GM18870 (cell line): ENCODE measurements around the gene PCGF3.
A peak's percentile ranks its signal among the peaks of the same experiment; 100 is the strongest.

ENCODE experiments used
- ATAC-seq: cut with Tn5 transposase; IDR thresholded peaks from one replicate; pipeline ENCODE4 v1.9.1; 2021; ENCODE audit warnings: moderate library complexity; ENCODE audit not compliant: unreplicated experiment

PCGF3 gene

GRCh38 chr4:705278-706082 lies at the start of gene PCGF3:
Gene PCGF3, plus strand, starts transcription at chr4:705832. Its CDS starts 27,849 bp downstream, at chr4:733681.
- ATAC-seq, result peak; percentile 74

GRCh38 chr4:656436-657337 lies 48.9 kb upstream of the PCGF3 start:
- ATAC-seq, result no peak

DNA sequence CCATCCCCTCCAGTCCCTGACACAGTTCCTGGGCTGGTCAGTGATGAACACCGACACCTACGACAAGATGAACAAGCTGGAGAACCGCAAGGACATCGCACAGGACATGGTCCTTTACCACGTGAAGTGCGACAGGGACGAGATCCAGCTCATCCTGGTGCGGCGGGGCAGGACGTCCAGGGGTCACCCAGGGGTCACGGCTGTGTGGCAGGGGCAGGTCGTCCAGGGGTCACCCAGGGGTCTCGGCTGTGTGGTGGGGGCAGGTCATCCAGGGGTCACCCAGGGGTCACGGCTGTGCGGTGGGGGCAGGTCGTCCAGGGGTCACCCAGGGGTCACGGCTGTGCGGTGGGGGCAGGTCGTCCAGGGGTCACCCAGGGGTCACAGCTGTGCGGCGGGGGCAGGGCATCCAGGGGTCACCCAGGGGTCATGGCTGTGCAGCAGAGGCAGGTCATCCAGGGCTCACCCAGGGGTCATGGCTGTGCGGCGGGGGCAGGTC lies 48.2 kb upstream of the PCGF3 start:
- no peak for ATAC-seq

- no peak for ATAC-seq
These were observed 47.6 kb upstream of the PCGF3 start for GRCh38 chr4:657834-658667.

DNA sequence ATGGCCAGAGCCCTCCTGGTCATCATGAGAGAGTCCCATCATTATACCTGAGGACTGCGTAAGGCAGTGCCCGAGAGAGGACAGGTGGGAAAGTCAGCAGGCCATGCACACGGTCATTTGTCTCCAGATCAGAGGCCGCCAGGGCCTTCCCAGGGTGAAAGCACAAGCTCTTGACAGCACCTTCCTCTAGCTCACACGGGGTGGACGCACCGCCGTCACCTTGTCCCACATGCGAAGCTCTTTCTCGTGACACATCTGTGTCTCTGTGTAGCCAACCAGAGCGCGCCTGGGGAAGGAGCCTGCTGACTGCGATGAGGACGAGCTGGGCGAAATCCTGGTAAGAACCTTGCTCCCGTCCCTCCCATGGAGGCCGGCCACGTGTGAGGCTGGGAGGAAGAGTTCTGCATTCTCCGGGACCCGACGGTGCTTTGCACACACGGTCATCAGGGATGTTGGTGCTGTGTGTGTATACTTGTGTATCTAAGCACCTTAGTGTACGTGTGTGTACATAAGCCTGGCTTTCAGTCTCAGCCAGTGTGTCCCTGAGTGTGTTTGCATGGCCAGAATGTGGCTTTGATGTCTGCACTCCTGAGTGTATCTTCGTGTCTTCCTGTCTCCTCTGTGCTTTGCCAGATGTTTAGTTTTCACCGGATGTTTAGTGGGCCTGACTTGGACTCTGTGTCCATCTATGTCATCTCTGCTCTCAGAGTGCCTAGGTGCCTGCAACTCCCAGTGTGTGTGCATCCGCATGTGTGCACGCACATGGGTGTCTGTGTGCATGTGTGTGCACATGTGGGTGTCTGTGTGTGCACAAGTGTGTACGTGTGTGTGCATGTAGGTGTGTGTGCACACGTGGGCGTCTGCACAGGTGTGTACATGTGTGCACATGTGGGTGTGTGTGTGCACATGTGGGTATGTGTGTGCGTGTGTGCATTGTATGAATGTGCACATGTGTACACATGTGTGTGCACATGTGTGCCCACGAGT lies 46.7 kb upstream of the PCGF3 start:
- ATAC-seq, result no peak

DNA sequence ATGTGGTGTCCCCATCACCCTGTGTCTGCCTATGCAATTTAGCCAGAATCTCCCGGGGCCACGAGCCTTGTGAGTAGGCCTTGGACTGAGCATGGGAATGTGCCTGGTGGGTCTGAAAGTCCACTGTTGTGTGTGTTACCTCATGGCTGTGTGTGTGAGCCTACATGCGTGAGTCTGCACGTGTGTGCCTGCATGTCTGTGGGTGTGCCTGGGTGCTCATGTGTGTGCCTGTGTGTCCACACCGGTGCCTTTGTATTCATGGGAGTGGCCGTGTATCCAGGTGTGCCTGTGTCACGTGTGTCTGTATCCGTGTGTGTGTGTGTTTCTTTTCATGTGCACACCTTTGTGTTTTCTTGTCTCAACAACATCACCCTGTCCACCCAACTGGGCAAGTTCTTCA lies 45.8 kb upstream of the PCGF3 start:
- no peak for ATAC-seq

- ATAC-seq, result no peak
These were observed 45.2 kb upstream of the PCGF3 start for GRCh38 chr4:660401-660800.

- ATAC-seq, result no peak
These were observed 44.4 kb upstream of the PCGF3 start for GRCh38 chr4:661231-661630.

DNA sequence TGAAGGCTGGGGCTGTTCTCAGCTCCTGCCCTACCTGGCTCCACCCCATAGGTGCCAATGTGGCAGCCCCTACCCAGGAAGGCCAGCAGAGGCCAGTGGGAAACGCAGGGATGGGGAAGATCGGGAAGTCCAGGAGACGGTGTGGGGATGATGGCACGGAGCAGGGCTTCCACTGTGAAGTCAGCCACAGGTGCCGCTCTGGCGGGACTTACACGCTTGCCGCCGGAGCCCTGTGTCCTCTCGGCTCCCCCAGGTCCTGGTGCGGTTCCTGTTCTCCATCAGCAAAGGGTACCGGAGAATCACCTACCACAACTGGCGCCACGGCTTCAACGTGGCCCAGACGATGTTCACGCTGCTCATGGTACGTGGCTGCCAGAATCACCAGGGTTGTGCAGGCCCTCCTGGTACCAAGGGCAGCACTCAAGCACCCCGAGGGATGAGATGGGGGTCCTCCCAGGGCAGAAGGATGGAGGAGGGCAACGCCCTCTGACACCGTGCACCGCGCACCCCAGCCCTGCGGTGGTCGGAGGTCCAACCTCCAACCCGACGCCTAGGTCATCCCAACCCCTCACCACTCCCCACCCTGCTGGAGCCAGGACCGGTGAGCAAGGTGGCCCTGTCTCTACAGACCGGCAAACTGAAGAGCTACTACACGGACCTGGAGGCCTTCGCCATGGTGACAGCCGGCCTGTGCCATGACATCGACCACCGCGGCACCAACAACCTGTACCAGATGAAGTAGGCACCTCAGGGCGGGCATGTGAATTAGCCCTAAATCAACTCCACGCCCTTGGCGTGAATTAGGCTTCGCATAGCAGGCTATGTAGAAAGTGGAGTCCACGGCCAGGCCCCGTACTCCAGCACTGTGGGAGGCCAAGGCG lies 43.5 kb upstream of the PCGF3 start:
- ATAC-seq, result no peak

- no peak for ATAC-seq
These were observed 42.6 kb upstream of the PCGF3 start for GRCh38 chr4:663046-663437.

DNA sequence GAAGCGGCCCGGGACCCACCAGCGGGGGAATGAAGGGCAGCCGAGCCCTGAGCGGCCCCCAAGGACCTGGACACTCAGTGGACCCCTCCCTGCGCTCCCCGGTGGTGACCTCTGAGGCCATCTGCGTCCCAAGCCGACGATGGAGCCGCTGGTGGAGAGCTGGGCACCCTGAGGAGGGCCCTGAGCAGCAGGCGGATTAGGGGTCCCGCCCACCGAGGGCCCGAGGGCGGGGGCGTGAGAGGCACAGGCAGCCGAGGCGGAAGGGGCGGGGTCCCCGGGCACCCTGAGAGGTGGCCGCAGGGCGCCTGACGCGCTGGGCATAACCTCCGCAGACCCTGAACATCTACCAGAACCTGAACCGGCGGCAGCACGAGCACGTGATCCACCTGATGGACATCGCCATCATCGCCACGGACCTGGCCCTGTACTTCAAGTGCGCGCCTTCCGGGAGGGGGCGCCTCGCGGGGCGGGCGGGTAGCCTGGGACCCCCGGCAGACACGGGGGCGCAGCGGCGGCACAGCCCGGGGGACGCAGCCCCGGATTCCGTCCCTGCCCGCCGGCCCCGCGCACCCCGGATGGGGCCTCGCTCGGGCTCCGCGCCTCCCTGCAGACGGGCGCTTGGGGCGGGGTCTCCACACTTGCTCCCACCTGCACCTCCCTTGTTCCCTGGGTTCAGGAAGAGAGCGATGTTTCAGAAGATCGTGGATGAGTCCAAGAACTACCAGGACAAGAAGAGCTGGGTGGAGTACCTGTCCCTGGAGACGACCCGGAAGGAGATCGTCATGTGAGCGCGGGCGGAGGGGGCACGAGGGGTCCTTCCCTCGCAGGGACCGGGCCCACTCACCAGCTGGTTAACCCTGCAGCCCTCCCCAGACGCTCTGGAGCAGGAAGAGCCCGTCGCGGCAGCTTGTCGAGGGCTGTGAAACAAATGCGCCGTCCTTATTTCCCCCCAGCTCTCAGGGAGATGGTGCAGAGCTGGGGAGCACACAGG lies 41.9 kb upstream of the PCGF3 start:
- no peak for ATAC-seq

DNA sequence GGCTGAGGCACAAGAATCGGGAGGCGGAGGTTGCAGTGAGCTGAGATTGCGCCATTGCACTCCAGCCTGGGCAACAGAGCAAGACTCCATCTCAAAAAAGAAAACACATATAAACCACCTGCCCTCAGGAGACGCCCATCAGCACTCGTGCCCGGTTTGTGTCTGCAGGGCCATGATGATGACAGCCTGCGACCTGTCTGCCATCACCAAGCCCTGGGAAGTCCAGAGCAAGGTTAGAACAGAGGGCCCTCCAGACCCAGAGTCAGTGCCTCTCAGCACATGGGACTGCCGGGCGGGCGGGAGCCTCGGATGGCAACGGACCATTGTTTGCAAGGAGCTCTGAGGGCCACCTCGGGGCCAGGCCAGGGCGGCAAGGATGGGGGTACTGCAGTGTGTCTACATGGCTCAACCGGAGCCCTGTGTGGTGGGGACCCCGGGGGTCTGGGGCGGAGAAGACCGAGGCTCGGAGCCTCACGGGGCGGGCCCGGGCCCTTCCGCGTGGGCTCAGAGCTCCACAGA lies 40.9 kb upstream of the PCGF3 start:
- ATAC-seq, result no peak

GRCh38 chr4:665381-665750 lies 40.3 kb upstream of the PCGF3 start:
- no peak for ATAC-seq

DNA sequence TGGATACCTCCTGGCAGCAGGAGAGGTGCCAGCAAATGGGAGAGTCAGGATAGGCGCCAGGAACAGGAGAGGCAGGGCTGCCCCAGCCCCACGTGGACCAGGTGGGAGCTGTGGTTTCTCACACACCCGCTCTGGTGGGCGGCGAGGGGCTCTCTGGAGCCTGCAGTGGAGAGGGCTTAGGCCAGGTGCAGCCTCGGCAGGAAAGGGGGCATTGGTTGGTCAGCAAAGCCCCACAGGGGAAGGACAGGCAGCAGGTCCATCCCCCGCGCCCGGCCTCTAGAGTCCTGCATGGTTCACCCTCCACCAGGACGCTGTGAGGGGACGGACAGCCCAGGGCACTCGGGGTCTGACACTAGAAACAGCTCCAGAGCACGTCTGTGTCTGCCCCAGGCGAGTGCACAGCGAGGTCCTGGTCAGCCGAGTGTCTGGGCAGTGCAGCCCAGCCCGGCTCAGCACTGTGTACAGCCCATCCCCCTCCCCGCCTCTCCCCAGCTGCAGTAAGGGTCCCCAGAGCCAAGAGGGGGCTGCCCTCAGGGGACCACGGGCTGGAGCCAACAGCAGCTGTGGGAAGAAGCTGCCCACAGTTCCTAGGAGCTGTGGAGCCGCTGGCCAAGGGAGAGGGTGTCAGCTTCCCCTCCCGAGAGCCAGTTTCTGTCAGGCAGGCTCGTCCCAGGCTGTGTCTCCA lies 39.7 kb upstream of the PCGF3 start:
- ATAC-seq, result no peak

DNA sequence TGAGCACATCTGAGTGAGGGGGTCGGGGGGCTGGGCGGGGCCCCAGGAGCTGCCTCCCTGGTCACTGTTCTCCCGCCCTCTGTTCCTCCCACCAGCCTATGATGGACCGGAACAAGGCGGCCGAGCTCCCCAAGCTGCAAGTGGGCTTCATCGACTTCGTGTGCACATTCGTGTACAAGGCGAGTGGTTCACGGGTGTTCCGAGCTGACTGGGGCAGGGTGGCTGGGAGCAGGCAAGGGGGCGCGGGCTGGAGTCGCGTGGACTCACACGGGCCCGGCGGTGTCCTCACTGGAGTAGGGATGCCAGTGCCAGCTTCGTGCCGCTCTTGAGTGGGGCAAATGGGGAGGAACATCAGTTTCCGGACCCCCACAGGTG lies 39.2 kb upstream of the PCGF3 start:
- ATAC-seq, result no peak

DNA sequence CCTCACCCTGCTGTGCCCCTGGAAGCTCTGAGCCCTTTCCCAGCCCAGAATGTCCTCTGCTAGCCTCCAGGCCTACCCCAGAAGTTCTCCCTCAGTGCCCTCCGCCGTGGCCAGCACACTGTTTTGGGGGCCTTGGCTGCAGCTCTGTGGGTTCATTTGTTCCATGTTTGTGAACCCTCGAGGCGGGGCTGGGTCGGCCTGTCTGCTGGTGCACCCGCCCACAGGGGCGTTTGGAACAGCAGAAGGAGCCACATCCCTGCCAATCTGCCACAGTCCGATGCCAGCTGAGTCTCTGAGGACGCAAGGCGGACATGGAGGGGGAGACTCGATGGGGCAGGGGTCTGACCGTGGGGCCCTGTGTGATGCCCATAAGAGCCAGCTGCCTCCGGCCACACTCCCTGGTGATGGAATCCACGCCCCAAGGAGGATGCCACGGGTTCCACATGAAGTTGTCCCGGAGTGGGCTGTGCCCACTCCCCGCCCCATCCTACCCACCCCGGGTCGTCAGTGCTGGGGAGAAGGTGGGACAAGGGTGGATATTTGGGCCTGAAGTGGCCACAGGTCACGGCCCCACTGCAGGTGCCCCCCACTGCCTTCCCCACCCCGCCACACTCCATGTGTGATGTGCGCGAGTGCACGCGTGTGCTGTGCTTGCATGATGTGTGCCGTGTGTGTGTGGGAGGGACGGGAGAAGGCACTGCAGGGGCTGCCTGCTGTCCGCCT lies 38.6 kb upstream of the PCGF3 start:
- ATAC-seq, result no peak
